ENCODE data around the gene DENND5A.
"Not testable (repeated sequence)": the region's sequence is repeated elsewhere in the genome, so short reads cannot be mapped to it uniquely, and the experiment has no call there.

Gene DENND5A

DNA sequence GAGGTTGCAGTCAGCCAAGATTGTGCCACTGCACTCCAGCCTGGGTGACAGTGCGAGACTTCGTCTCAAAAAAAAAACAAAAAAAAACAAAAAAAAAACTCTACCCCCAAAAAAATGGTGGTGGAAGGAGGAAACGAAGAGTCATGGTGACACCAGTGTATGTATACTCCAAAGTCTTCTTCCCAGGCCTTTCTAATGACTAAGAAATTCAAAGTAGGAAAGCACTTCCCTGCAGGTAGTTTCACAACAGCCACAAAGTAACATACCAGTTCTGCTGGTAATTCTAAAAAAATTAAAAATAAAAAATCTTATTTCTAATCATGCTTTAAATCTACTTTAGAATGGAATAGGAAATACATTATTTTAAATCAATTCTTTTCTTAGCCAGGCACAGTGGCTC lies 72.6 kb downstream of the DENND5A start:
- H3K4me3 ChIP-seq = no peak overlapping the region
- in situ Hi-C loops (cut with MboI; ENCODE audit: low sequenced_read_pairs) = no loop called here
- no peaks in the 10 kb centered on the region for H3K4me1 ChIP-seq
- H3K36me3 ChIP-seq (replicated peaks) = peaks cover 44% of the 10 kb centered on the region
- no peaks in the 10 kb centered on the region for H3K27me3 ChIP-seq (ENCODE audit: low read depth)
- DNase-seq (ENCODE audit: low spot score in 2 of 2) = no peak
- H3K9me3 ChIP-seq = peaks cover 15% of the 10 kb centered on the region

DNA sequence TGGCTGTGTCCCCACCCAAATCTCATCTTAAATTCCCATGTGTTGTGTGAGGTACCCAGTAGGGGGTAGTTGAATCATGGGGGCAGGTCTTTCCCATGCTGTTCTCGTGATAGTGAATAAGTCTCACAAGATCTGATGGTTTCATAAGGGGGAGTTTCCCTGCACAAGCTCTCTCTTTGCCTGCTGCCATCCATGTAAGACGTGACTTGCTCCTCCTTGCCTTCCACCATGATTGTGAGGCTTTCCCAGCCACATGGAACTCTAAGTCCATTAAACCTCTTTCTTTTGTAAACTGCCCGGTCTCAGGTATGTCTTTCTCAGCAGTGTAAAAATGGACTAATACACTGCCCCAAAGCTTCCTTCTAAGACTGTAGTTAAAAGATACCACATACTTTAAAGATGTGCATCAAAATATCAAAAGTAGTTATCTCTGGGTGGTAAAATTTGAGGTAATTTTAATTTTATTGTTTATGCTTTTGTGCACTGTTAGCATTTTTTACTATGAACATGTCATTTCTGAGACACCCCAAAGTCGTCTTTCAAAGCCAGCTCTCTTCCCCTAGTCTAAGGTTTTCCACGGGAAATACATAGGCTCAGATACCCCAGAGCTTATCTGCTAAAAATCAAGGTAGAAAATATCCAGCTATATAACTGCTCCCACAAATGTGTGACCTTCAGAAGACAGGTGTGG lies 74.7 kb downstream of the DENND5A start:
- peaks cover 15% of the 10 kb centered on the region for H3K9me3 ChIP-seq
- H3K4me1 ChIP-seq; H3K27me3 ChIP-seq (ENCODE audit: low read depth); DNase-seq (ENCODE audit: low spot score in 2 of 2); H3K4me3 ChIP-seq; in situ Hi-C loops (cut with MboI; ENCODE audit: low sequenced_read_pairs): not testable (repeated sequence)
- H3K36me3 ChIP-seq (replicated peaks) = peaks cover 58% of the 10 kb centered on the region

GRCh38 chr11:9188860-9189259 lies 76.3 kb downstream of the DENND5A start:
- DNase-seq (ENCODE audit: low spot score in 2 of 2); H3K4me1 ChIP-seq; in situ Hi-C loops (cut with MboI; ENCODE audit: low sequenced_read_pairs); H3K4me3 ChIP-seq; H3K27me3 ChIP-seq (ENCODE audit: low read depth): not testable (repeated sequence)
- H3K9me3 ChIP-seq = peaks cover 15% of the 10 kb centered on the region
- peaks cover 56% of the 10 kb centered on the region for H3K36me3 ChIP-seq (replicated peaks)

DNA sequence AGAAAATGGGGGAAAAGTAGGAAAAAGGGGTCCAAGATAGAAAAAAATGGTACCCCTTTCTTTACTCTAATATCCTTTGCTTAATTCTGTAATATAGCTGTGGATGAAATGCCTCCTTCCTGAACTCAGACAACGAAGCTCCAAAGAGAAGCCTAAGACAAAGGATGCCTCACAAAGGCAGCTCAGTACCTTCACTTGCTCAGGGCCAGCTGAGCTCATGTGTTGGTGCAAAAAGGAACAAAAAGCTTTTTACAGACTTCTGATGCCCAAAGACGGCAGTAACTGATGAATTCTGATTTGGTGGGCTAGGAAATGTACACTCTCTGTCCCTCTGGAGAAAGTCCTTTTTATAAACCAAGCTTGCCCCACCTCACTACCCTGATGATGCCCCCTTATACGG lies 77.5 kb downstream of the DENND5A start:
- H3K4me3 ChIP-seq = no peak overlapping the region
- no peaks in the 10 kb centered on the region for H3K4me1 ChIP-seq
- peaks cover 15% of the 10 kb centered on the region for H3K9me3 ChIP-seq
- no peak for DNase-seq (ENCODE audit: low spot score in 2 of 2)
- in situ Hi-C loops (cut with MboI; ENCODE audit: low sequenced_read_pairs) = no loop called here
- H3K36me3 ChIP-seq (replicated peaks) = peaks cover 53% of the 10 kb centered on the region
- no peaks in the 10 kb centered on the region for H3K27me3 ChIP-seq (ENCODE audit: low read depth)

- H3K4me3 ChIP-seq = no peak overlapping the region
- H3K4me1 ChIP-seq = no peaks in the 10 kb centered on the region
- DNase-seq (ENCODE audit: low spot score in 2 of 2) = no peak
- H3K36me3 ChIP-seq (replicated peaks) = peaks cover 49% of the 10 kb centered on the region
- in situ Hi-C loops (cut with MboI; ENCODE audit: low sequenced_read_pairs) = no loop called here
- peaks cover 4% of the 10 kb centered on the region for H3K9me3 ChIP-seq
- no peaks in the 10 kb centered on the region for H3K27me3 ChIP-seq (ENCODE audit: low read depth)
Observed at GRCh38 chr11:9184516-9184915, 80.6 kb downstream of the DENND5A start.

DNA sequence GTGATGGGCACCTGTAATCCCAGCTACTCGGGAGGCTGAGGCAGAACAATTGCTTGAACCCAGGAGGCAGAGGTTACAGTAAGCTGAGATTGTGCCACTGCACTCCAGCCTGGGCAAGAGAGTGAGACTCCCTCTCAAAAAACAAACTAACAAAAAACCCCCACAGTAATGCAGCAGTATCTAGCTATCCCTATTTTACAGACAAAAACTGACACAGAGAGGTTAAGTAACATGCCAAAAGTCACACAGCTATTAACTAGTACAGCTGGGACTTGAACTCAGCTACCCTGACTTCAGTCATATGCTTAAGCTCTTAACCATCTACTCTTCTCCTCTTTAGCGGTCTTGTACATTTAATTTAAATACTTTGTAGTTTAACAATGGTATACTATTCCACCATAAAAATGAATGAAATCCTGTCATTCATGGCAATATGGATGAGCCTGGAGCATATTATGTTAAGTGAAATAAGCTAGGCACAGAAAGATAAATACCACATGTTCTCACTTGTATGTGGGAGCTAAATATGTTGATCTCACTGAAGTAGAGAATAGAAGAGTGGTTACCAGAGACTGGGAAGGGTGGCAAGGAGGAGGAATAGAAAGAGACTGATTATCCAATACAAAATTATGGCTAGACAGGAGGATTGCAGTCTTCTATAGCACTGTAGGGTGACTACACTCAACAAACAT lies 82.8 kb downstream of the DENND5A start:
- H3K36me3 ChIP-seq (replicated peaks) = peaks cover 47% of the 10 kb centered on the region
- DNase-seq (ENCODE audit: low spot score in 2 of 2) = no peak
- peaks cover 4% of the 10 kb centered on the region for H3K4me1 ChIP-seq
- H3K4me3 ChIP-seq = no peak overlapping the region
- in situ Hi-C loops (cut with MboI; ENCODE audit: low sequenced_read_pairs) = no loop called here
- no peaks in the 10 kb centered on the region for H3K27me3 ChIP-seq (ENCODE audit: low read depth)
- no peaks in the 10 kb centered on the region for H3K9me3 ChIP-seq

DNA sequence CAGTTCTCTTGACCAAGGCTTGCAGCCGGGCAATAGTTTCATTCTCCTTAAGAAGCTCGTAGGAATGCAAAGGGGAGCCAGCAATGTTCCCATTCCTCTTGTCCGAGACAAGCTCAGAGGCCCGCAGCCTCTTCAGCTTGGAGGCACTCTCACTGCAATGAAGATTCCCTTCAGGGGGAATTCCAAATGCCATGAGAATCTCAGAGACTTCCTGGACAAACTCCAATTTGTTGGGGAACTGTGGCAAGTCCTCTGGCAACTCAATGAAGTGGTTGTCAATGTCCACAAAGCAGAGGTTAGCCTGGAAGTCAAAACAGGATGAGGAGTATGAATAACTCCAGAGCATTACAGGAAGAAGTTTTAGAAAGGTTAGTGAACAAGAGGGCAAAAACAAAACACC lies 84.4 kb downstream of the DENND5A start:
- Histone ChIP-seq H3K36me3 (replicated peaks) (peaks cover 49% of the 10 kb centered on the region), H3K9me3 (no peaks in the 10 kb centered on the region), H3K27me3 (ENCODE audit: low read depth) (no peaks in the 10 kb centered on the region), H3K4me1 (peaks cover 4% of the 10 kb centered on the region), H3K4me3 (no peak overlapping the region)
- no peak for DNase-seq (ENCODE audit: low spot score in 2 of 2)
- in situ Hi-C loops (cut with MboI; ENCODE audit: low sequenced_read_pairs) = no loop called here

DNA sequence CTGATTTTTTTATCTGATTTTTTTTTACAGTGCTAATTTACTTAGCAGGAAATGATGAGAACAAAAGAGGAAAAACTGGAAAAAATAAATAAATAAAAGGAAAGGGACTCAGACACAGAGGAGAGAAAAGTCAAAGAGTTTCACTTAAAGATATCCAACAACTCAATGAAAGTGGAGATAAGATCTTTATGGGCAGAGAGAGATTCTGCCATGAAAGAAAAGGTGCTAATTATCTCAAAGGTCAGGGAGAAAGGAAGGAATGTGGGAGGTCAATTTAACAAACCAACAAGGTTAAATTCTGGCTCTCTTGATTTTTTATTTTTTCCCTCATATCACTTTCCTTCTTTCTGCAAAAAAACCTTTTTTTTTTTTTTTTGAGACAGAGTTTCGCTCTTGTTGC lies 86.0 kb downstream of the DENND5A start:
- in situ Hi-C loops (cut with MboI; ENCODE audit: low sequenced_read_pairs) = no loop called here
- Histone ChIP-seq H3K4me1 (peaks cover 4% of the 10 kb centered on the region), H3K36me3 (replicated peaks) (peaks cover 55% of the 10 kb centered on the region), H3K27me3 (ENCODE audit: low read depth) (no peaks in the 10 kb centered on the region), H3K9me3 (no peaks in the 10 kb centered on the region), H3K4me3 (no peak overlapping the region)
- DNase-seq (ENCODE audit: low spot score in 2 of 2) = peak in 1 of 2 experiments; percentile 59

GRCh38 chr11:9178716-9179115 lies 86.4 kb downstream of the DENND5A start:
- in situ Hi-C loops (cut with MboI; ENCODE audit: low sequenced_read_pairs) = no loop called here
- Histone ChIP-seq H3K36me3 (replicated peaks) (peaks cover 55% of the 10 kb centered on the region), H3K9me3 (no peaks in the 10 kb centered on the region), H3K27me3 (ENCODE audit: low read depth) (no peaks in the 10 kb centered on the region), H3K4me3 (no peak overlapping the region), H3K4me1 (peaks cover 4% of the 10 kb centered on the region)
- no peak for DNase-seq (ENCODE audit: low spot score in 2 of 2)

DNA sequence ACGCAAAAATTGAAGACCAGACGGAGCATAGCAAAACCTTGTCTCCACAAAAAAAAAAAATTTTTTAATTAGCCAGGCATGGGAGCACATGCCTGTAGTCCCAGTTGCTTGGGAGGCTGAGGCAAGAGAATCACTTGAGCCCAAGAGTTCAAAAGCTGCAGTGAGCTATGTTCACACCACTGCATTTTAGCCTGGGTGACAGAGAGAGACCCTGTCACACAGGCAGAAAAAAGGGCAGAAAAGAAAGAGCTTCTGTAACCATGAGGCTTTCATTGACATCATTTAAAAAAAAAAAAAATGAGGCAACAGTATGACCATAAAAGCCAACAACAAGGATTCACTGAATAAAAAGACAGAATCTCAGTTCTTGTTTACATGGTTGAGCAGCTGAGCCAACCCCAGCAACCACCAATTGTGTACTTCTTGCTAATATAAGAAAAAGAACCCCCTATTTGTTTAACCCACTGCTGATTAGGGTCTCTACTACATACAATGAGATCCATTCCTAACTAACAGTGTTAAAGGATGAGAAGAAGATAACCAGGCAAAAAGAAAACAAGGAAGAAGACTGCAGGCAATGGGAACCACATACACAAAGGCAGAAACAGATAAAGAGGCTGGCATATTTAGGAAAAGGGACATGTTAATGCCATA lies 87.6 kb downstream of the DENND5A start:
- H3K4me1 ChIP-seq = peaks cover 4% of the 10 kb centered on the region
- no peak for DNase-seq (ENCODE audit: low spot score in 2 of 2)
- no peaks in the 10 kb centered on the region for H3K27me3 ChIP-seq (ENCODE audit: low read depth)
- in situ Hi-C loops (cut with MboI; ENCODE audit: low sequenced_read_pairs) = no loop called here
- peaks cover 58% of the 10 kb centered on the region for H3K36me3 ChIP-seq (replicated peaks)
- H3K9me3 ChIP-seq = no peaks in the 10 kb centered on the region
- H3K4me3 ChIP-seq = no peak overlapping the region

DNA sequence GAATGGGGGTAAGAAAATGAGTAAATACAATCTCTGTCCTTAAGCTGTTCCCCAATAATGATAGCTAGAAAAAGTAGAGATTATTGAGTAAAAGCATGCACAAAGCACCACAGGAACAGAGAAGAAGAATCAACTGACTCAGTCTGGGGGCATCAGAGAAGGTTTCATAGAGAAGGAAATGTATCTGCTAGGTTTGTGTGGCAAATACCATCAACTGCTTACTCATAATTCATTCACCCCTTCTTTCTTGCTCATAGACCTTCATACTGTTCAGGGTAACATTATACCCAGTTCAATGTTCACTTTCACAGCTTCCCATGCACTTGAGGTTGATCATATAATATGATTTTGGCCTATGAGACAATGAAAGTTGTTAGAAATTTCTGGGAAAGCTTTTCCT lies 88.6 kb downstream of the DENND5A start:
- in situ Hi-C loops (cut with MboI; ENCODE audit: low sequenced_read_pairs) = no loop called here
- Histone ChIP-seq H3K4me3 (no peak overlapping the region), H3K4me1 (peaks cover 4% of the 10 kb centered on the region), H3K36me3 (replicated peaks) (peaks cover 53% of the 10 kb centered on the region), H3K9me3 (no peaks in the 10 kb centered on the region), H3K27me3 (ENCODE audit: low read depth) (no peaks in the 10 kb centered on the region)
- DNase-seq (ENCODE audit: low spot score in 2 of 2) = no peak

GRCh38 chr11:9176136-9176535 lies 89.0 kb downstream of the DENND5A start:
- in situ Hi-C loops (cut with MboI; ENCODE audit: low sequenced_read_pairs) = no loop called here
- Histone ChIP-seq H3K4me3 (no peak overlapping the region), H3K36me3 (replicated peaks) (peaks cover 53% of the 10 kb centered on the region), H3K27me3 (ENCODE audit: low read depth) (no peaks in the 10 kb centered on the region), H3K4me1 (peaks cover 4% of the 10 kb centered on the region), H3K9me3 (no peaks in the 10 kb centered on the region)
- no peak for DNase-seq (ENCODE audit: low spot score in 2 of 2)

GRCh38 chr11:9172389-9172788 lies 92.8 kb downstream of the DENND5A start:
- H3K4me3 ChIP-seq = no peak overlapping the region
- H3K36me3 ChIP-seq (replicated peaks) = peaks cover 44% of the 10 kb centered on the region
- no peaks in the 10 kb centered on the region for H3K4me1 ChIP-seq
- in situ Hi-C loops (cut with MboI; ENCODE audit: low sequenced_read_pairs) = no loop called here
- no peak for DNase-seq (ENCODE audit: low spot score in 2 of 2)
- H3K27me3 ChIP-seq (ENCODE audit: low read depth) = no peaks in the 10 kb centered on the region
- H3K9me3 ChIP-seq = no peaks in the 10 kb centered on the region

GRCh38 chr11:9170450-9170849 lies 94.7 kb downstream of the DENND5A start:
- no peak for DNase-seq (ENCODE audit: low spot score in 2 of 2)
- Histone ChIP-seq H3K27me3 (ENCODE audit: low read depth) (no peaks in the 10 kb centered on the region), H3K4me1 (no peaks in the 10 kb centered on the region), H3K4me3 (no peak overlapping the region), H3K9me3 (no peaks in the 10 kb centered on the region), H3K36me3 (replicated peaks) (peaks cover 33% of the 10 kb centered on the region)
- in situ Hi-C loops (cut with MboI; ENCODE audit: low sequenced_read_pairs) = no loop called here

Data from HAP-1 (cell line).